Measurements from ENCODE around the gene KLHL25.
"Not testable (repeated sequence)": the region's sequence is repeated elsewhere in the genome, so short reads cannot be mapped to it uniquely, and the experiment has no call there.

The KLHL25 gene

GRCh38 chr15:85804481-85805170 is 9.9 kb upstream of the KLHL25 start:
- DNase-seq (ENCODE audit: low spot score): no peak

GRCh38 chr15:85802617-85803016 is 7.9 kb upstream of the KLHL25 start:
- not testable (repeated sequence) for DNase-seq (ENCODE audit: low spot score)

- no peak for DNase-seq (ENCODE audit: low spot score)
Observed at GRCh38 chr15:85800478-85801123, 5.9 kb upstream of the KLHL25 start.

GRCh38 chr15:85796371-85796770 is 1.6 kb upstream of the KLHL25 start:
- DNase-seq (ENCODE audit: low spot score): not testable (repeated sequence)

DNA sequence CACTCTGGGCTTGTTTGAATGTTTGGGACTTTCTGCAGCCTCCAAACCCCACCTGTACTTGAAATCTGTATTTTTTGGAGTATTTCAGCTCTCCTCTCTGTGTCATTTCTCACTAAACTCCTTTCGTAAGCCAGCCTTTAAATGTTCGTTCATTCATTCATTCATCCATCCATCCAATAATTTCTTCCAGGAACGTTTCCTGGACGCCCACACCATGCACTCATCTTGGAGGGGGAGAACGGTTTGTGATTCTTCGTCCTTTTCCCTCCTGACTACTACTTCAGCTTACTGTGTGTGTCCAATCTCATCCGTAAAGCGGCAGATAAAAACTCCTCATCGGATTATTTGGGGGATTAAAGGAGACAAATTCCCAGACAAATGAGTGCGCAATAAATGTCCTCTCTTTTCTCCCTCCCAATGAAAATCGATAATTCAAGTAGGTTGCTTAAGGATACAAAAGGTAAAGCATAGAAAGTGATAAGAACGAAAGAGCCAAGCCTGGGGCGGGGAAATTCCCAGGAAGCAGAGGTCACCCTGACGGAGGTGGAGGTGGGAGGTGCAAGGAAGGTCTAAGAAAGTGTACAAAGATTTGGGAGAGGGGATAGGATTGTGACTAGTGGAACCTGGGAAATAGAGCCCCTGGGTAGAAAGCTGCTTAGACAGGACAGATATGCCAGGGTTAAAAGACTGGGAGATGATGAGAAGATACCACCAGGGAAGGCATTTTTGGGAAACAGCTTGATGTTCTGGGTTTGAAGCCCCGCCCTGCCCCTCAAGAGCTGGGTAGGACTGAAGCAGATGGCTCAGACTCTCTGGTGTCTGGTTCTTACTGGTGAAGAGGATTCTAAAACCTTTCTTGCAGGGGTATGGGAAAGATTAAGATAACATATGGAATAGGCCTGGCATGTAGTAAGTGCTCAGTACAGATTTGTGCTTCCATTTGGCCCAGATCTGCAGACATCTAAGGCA is 896 bp upstream of the KLHL25 start:
- no peak for DNase-seq (ENCODE audit: low spot score)

DNA sequence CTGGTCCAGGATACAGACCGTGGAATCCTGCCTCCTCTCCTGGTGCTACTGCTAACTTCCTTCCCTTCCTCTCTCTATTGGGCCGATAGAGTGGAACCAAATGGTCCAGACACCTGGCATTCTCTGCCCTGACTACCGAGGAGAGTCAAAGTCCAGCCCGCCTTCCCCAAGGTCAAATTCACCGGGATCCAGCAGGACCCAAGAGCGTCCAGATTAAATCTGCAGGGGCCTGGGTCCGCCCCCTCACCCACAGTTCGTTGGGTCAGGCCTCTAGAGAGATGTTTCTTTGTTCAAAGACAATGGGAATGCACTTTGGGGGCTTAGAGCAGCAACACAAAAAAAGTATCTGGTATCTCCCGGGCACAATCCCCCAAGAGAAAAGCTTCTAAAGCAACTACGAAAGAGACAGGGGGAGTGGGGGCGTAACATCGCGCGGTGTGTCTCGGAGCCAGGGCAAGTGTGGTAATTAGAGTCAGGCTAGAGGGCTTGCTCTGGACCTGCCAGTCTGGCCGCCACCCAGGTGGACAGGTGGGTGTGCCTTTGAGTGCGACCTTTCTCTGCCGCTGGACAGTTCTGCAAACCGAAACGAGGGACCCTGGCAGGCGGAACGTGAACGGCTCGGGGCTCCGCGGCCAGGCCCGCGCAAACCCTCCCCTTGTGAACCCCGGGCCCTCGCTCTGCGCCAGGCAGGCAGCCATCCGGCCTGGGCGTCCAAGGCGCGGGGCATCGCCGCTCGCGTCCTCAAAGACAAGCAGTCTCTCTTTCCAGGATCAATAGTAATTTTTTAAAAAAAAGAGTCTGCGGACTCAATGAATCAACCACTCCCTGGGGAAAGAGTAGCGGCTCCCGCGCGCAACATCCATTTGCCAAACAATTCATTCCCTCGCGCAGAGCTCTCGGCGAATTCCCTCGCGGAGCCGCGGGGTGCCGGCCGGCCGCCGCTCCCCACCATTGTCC is 806 bp downstream of the KLHL25 start:
- no peak for DNase-seq (ENCODE audit: low spot score)

GRCh38 chr15:85792912-85793590 is 1.7 kb downstream of the KLHL25 start:
- DNase-seq (ENCODE audit: low spot score): no peak

GRCh38 chr15:85792102-85792731 is 2.5 kb downstream of the KLHL25 start:
- DNase-seq (ENCODE audit: low spot score): no peak

- no peak for DNase-seq (ENCODE audit: low spot score)
Observed at GRCh38 chr15:85789496-85789875, 5.2 kb downstream of the KLHL25 start.

- DNase-seq (ENCODE audit: low spot score): no peak
Observed at GRCh38 chr15:85788771-85789495, 5.8 kb downstream of the KLHL25 start.

- no peak for DNase-seq (ENCODE audit: low spot score)
Observed at GRCh38 chr15:85786781-85787114, 8.0 kb downstream of the KLHL25 start.

DNA sequence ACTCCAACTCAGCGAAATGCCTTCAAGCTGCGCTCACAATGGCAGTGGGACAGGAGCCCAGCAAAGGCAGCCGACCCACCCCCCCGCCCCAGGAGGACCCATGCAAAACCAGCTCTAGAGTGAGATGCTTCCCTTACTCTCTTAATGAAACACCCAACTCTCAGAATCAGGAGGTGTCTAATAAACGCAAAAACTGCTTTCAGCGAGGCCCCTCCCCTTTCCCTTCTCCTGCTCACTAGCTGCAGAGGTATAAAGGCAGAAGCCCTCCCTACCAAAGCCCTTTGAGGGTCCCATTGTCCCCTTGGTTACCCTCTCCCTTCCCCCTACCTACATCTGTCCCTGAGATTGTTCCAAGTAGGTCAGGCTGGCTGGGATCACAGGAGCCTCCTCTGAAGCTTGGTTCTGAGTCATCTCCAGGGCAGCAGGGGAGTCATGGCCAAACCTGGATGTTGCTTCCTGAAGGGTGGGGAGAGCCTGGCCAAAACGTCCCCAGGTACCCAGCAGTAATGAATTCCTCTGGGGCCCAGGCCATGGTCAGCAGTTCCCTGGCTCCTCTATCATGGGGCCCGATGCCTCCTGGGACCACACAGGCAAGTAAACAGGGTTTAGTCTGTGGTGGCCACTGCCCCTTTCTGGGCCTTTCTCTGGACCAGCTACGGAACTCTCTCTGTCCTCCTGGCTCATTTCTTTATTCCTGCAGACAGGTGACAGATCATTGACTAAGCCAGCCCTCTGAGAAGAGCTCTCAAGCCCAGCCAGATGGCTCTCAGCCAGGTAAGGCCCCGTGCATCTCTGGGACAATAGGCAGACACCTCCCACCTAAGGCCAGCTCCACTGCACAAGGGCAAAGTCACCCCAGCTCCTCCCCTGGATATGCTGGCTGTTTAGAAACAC is 8.6 kb downstream of the KLHL25 start:
- no peak for DNase-seq (ENCODE audit: low spot score)

DNA sequence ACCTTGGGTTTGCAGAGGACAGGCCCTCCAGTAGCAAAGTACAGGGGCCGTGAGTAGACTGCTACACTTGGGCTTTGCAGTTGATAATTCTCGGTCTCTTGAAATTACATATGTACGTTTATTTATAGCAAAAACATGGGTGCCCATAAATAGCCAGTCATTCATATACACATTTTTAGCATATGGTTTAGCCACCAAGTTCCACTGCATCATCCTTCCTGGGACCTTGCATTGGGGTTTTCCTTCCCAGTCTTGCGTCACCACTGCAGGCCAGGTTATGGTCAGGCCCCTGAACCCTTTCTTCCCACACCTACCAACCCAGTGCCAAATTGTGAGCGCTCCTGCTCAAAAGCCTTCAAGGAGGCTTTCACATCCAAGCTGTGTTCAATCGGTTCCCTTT is 12.7 kb downstream of the KLHL25 start:
- DNase-seq (ENCODE audit: low spot score): no peak

- no peak for DNase-seq (ENCODE audit: low spot score)
Observed at GRCh38 chr15:85781099-85781498, 13.6 kb downstream of the KLHL25 start.

DNA sequence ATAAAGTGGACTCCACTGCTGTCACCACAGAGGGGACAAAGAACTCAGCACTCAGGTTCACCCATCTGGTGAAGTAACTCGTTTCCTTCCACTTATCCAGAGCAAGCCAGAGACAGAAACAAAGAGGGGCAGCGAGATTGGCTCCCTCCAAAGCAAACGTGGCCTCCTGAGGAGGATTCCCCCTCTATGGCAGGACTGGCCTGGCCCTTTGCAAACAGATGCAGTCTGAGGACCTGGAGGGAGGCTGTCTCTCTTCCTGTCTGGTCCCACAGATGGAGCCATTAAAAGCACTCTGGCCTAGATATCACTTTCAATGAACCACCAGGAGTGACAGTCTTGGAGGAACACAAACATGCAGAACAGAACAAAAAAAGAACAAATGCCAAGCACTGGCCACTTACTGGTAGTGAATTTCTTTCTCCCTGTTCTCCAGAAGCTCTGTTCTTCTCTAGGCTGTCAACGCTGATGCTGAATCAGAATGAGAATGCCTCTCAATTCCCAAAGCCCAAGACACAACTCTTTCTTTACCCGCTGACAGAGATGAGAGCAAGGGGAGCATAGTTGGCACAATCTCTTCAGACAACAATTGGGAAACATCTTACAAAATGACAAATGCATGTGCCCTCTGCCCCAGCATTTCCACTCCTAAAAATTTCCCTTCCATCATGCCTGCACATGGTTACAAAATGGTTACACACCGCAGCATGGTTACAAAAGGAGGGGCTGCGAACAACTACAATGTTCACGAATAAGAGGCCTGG is 14.3 kb downstream of the KLHL25 start:
- DNase-seq (ENCODE audit: low spot score): no peak

GRCh38 chr15:85779249-85779648 is 15.5 kb downstream of the KLHL25 start:
- DNase-seq (ENCODE audit: low spot score): no peak

DNA sequence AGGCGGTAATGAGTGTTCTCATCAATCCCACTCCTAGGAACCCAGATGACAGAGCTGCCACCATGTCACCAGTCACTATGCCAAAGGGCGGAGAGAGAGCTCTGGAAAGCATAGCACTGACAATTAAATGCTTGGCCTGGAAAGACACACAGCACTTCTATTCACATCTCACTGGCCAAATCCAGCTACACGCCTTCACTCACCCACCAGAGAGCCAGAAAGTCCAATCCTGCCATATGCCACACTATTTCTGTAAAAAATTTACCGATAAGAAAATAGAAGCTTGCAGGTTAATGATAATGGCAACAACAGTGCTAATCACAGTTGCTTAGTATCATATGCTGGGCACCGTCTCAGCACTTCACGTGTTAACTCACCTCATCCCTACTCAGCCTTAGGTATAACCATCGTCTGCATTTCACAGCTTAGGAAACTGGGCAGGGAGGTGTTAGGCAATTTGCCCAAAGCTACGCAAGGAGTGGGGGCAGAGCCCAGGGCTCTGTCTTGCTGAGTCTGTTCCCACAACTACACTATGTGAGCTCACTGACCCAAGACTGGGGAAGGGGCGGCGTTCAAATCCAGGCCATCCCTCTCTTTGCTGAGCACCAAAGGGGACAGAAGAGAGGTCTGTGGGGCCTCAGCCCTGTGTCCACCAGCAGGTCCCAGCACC is 16.5 kb downstream of the KLHL25 start:
- no peak for DNase-seq (ENCODE audit: low spot score)
